HG03097 (cell line): Measurements from ENCODE around the gene RBMS3.
"Not testable (repeated sequence)": the region's sequence is repeated elsewhere in the genome, so short reads cannot be mapped to it uniquely, and the experiment has no call there.

ENCODE experiments used
- ATAC-seq: cut with Tn5 transposase; IDR thresholded peaks from one replicate; pipeline ENCODE4 v1.9.1; 2021; ENCODE audit not compliant: unreplicated experiment, low FRiP score

The RBMS3 gene

DNA sequence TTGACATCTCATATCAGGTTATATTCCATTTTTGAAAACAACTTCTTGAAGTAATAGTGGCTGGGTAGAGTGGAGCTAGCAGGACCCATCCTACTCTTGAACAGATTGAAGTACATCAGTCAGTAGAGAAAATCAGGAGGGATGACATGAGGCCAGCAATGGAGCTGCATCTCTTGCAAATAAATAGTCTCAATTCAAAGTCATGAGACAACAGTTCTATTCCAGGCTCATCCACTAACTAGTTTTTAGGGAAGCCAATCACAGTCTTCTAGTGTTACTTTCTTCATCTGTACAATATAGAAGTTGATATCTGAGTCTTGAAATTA is 477.2 kb downstream of the RBMS3 start:
- no peak for ATAC-seq

DNA sequence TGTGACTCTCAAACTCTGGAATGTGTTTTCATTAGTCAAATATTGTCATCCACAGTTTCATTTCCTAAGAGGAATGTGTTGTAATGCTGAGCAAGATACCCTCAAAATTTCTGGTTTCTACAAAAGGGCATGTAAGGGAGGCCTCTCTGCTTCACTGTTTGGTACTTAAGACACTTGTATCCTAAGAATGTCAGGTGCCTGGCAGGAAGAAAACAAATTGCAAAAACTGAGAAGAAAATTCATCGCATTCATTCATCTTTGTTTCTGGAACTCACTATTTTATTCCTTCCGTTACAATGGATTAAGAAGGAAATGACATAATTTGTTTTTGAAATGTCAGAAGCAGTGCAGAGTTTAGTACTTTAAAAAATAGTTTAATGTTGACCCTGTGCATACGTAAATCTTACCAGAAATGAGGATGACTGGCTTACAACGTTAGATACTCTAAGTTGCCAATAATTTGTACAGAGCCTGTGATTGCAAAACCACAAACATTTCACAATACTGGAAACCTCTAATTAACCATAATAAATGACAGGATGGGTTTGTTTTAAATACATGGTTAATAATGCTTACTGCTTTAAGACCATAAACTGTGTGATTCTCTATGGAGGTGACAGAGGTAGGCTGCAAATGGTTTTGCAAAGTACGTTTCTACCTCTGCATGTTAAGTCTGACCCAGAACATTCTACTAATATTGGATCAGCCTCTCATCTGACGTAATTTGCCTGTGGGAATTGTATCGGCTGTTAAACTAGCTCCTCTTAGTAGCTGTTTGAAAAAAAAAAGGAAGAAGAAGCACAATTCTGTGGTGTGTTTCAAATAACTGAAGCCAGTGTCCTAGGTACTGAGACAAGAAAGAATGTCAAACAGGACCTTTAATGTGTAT is 477.8 kb downstream of the RBMS3 start:
- ATAC-seq: no peak

DNA sequence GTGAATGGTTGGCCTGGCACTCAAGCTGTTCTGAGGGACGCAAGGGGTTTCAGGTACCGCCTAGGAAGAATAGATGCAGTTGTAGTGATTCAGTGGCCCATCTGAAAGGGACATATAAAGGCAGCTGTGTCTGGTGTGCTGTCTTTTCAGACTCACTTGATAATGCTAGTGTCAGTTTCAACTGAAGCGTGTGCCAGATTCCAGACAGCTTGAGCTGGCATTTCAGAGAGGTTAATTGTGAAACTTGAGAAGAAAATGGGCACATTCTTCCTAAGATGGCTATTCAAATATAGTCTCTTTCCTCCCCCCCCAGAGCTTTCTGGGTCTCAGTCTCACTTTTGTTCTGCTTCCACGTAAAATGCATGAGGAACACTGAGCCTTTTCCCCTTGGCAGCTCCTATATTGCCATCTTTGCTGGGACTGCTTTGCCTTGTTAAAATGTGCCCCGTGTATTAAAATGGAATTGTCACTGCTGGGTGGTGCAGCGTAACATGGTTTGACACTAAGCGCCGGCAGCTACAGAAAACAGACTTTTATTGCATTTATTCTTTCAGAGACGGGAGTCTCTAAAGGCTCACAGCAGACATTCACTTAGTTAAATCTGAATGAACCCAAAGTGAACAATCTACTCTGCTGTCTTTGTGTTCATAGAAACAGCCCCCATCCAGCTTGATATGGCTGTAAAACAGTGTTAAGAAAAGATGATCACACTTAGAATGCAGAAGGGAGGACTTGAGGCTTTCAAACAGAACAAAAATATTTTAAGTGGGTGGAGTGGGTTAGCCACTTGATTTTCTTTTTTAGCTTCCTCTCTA is 478.7 kb downstream of the RBMS3 start:
- ATAC-seq: no peak

DNA sequence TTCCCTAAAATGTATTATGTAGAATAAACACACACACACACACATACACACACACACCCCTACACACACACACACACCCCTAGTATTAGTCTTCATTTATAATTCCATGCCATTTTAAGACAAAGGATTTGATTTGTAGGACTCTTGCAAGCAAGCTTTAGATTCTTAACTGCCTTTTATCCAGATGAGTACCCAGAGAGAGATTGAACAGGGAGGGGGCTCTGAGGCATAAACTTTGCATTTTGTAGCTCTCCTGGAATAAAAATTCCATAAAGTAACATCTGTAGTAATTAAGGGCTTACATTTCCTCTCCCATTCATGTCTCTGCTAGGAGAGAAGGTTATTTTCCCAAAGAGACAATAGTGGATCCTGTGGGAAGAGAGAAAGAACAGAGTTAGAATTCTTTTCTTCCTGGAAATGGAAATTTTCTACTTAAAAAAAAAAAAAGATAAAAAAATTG is 479.4 kb downstream of the RBMS3 start:
- ATAC-seq: no peak

DNA sequence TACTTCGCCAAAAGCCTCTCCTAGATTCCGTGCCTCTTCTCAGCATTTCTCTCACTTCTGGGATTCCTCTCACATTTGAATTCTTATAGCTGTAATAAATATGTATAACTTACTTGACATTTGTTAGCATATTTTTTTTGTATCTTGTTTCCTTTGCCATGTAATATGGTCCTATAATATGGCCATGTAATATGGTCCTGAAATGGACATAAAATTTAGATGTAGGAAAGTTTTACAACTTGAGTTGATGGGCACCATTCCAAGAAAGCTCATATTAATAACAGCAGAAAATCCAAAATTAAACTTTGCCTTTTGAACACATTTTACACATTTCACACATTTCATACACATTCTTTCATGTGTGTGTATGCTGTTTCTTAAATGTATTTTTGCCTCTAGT is 480.6 kb downstream of the RBMS3 start:
- ATAC-seq: no peak

DNA sequence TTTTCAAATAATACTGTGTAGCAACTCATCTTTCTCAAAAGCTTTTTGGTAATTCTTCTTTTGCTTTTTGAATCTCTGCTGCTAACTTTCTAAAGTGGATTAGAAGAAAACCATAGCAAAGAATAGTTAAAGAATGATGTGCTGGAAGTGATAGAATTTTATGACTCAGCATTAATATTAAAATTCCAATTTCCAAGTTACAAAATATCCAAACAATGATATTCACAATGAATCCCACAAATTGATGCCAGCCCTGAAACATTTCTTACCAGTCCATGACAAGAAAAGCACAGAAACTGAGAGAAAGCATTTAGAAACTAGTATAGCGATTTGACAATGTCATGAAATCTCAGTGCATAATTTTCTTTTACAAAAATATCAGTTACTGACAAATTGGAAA is 482.2 kb downstream of the RBMS3 start:
- no peak for ATAC-seq

DNA sequence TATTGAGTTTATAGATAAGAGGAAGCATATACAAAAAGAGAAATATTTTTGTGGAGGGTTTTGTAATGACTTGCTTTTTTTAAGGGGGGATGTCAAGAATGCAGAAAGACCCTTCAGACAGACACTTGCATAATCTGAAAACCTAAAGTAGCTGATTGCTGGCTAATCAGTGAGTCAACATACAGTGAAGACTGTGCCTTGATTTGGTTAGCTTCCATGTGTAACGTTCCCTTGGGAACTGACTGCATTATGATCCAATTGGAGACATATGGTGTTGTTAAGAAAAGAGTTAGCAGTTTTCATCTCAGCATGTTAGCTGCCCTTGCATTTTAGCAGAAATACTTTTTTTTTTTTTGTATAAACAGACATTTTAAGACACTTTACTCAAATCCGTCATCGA is 483.2 kb downstream of the RBMS3 start:
- ATAC-seq: no peak

DNA sequence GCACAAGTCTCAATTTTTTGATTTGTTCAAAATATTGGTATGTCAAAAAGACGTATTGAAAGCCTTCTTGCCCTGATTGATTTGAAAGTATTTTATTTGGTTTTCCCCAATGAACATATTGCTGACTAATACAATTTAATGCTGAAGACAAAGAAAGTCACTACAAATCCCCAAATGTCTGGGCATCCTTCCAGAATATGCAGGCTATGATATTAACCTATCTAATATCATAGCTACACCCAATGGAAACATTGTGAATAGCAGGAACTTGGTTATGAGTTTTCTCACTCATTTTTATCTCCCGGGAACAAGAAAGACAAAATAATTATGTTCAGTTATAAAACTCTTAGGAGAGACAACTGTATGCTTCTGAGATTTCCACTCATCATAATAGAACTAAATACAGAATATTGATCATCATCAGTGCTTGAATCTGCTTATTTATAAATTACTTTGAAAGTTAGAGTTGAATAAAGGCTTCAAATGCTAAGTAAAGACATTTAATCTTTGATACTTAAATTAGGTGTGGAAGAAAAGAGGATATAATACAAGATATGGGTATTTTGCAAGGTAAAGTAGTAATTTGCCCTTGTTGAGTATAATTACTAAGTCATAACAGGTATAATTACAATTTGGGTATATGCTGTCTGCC is 483.9 kb downstream of the RBMS3 start:
- ATAC-seq: no peak

DNA sequence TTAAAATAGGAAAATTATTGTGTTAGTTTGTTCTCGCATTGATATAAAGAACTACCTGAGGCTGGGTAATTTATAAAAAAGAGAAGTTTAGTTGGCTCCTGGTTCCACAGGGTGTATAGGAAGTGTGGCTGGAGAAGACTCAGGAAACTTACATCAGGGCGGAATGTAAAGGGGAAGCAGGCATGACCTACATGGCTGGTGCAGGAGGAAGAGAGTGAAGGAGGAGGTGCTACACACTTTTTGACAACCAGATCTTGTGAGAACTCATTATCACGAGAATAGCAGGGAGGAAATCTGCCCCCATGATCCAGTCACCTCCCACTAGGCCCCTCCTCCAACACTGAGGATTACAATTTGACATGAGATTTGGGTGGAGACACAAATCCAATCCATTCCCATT is 490.7 kb downstream of the RBMS3 start:
- no peak for ATAC-seq

DNA sequence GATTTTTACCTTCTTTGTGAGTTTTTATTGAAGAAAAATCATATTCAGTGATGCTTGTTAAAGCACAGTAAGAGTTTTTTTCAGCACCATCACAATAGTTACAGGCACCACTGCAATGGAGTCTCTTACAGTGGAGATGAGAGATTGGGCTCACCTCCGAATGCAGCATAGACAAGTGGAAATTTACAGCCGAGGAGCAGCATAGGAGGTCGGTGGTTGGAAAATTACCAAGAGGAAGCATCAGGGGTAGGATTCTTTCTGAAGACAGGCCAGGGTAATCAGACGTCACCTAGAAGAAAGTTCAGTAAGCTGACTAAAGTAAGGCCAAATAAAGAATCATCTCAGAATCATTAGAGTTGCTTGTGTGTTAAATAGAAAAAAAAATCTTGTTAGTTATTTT is 491.6 kb downstream of the RBMS3 start:
- ATAC-seq: no peak

DNA sequence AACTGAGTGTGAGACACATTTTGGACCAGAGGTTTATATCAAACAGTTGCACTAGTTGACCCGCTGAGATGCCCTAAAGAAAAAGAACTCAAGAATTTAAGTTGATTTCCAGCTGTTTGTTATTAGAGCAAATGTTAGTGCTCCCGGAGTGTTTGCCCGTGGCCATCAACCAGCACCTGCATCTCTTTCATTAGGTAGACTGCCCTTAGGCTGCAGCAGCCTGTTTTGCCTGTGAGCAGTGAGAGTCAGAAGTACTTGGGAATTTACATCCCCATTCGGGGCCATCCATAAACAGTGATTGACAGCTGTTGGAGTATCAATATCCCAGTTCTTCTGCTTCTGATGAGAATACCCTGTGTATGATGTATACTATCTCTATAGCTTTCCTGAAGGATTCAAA is 492.6 kb downstream of the RBMS3 start:
- ATAC-seq: no peak

DNA sequence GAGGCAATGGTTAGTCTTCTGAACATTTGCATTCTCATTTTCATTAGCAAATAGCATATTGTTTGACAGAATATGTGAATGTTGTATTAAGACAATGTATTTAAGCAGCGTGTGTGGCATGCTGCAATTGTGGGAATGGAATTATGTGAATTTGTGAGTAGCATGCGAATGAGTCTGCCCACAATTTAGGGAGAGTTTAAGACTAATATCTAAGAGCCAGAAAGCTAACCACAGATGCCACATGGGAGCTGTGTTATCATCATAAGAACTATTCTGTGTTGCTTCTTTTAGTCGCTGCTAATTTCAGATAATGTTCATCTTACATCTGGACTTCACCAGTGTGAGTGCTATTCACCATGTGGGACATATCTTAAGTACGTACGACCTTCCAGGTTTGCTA is 494.5 kb downstream of the RBMS3 start:
- no peak for ATAC-seq

DNA sequence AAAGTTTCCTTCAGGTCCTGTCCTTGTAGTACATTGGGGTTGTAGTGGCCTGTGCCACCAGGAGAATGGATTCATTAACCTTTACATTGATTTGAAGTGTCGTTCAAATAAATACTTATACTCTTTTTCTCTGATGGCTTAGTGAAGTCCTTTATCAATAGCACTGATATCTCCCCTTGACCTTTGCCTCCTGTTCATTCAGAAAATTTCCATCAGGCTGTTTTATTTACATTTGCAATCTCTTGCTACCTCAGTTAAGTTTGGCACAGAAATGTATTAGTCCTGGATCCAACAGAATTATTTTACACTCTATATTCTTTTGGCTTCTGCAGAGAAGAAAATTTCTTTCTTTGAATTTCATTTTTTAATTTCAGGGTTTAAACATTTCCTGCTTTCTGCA is 497.0 kb downstream of the RBMS3 start:
- ATAC-seq: no peak

DNA sequence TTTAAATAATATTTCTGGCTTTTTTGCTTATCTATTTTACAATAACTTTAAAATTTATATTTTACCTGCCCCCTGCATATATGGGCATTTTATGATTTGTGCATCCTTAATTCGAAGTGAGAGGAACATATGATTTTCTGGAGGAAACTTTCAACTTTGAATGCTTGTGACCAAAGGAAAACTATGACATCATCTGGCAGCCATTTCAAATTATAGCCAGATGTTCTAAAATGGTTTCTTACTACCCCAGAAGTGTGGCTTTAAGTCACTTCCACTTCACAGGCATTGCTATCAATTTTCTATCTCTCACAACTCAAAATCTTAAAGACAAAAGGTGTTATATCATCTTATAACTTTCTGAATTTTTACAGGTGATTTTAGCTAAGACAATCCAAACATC is 508.8 kb downstream of the RBMS3 start:
- no peak for ATAC-seq

DNA sequence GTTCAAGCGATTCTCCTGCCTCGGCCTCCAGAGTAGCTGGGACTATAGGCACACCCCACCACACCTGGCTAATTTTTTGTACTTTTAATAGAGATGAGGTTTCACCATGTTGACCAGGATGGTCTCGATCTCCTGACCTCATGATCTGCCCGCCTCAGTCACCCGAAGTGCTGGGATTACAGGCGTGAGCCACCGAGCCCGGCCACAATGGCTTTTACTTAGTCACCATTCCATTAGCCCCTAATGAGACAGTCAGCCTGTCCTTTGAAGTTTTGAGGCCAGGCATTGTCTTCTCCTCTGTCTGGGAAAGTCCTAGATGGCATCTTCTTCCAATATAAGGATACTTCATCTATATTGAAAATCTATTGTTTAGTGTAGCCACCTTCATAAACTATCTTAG is 515.9 kb downstream of the RBMS3 start:
- ATAC-seq: no peak

DNA sequence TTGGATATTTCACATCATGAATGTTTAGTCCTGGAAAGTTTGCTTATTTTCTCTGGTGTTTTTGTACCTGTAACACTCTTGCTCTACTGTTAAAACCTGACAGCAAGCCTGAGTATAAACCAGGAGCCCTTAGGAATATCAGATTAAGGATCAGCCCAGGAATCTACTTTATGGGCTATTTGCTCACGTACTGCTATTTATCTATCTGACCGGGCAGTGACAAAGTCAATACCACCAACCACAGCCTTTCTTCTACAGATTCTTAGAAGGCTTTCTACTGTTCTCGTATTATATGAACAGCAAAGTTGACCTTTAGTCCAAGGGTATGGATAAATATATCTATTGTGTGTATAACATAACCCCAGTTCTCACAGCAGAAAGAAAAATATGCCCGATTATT is 521.2 kb downstream of the RBMS3 start:
- no peak for ATAC-seq

DNA sequence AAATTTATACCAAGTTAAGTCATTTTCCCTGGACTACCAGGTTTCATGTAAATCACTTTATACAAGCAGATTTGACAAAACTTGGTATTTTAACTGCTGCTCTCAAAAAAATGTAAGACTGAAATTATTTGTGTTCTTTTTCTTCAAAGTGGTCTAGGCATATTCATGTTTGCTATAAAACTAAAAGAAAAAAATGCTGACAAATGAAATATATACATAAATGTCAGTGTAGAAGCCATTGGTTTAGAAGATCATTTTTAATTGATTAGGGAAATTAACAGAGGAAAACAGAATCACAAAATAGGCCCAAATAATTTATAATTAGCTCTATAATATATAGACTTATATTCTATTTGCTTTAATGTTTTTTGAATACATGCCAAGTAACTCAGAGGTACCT is 523.2 kb downstream of the RBMS3 start:
- ATAC-seq: no peak

DNA sequence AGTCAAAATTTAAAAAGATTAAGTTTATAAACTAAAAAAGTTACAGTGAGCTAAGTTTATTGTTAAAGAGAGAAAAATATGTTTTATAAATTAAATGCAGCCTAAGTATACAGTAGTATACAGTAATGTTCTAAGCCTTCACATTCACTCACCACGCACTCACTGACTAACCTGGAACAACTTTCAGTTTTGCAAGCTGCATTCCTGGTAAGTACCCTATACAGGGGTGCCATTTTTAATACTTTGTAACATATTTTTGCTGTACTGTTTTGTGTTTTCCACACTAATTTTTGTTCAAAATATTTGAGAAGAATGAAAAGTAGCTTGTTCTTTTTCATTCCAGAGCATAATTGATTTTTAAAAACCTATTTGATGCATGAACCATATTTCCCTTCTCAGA is 524.9 kb downstream of the RBMS3 start:
- no peak for ATAC-seq

DNA sequence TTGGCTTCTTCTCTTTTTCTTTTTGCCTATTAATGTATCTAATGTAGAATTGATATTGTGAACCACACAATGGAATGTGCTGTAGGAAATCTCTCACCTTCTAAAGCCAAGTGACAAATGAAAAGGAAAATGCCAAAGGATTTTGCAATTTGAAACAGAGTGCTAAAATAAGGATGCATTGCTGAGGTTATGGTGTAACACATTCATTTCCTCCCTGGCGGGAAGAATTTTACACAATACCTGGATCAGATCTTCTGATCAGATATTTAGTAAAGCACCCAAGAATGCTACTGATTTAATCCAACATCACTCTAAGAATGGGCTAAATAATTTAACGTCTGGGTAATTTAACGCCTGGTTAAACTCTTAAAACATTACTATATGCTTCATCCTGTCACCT is 527.5 kb downstream of the RBMS3 start:
- ATAC-seq: not testable (repeated sequence)

DNA sequence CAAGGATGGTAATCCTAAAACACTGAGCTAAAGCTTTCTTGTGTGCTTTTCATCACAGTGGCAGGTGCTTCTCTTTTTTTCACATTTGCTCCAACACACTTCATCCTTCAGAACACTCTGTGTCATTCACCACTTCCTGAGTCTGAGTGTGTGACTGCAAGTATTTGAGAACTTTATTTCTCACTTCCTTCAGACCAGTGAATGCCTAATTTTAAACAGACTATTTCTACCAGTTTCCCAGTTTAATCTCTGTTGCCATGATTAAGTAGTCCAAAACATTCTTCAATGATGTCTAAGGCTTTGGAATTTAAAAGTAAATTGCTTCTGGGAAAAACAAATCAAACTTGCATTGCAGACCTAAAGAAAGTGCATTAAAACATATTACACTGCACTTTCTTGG is 541.2 kb downstream of the RBMS3 start:
- no peak for ATAC-seq

DNA sequence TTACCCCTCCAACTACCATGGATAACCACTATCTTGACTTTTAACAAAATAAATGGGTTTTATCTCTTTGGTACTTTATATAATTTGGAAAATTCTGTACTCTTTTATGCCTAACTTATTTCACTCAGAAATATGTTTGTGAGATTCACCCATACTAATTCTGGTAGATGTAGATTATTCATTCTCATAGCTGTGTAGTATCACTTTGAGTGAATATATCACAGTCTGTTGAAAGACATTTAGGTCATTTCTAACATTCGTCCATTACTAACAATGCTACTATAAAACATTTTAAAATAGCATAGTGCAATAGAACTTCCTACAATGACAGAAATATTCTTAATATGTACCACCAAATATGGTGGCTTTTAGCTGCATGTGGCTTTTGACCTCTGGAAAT is 542.4 kb downstream of the RBMS3 start:
- no peak for ATAC-seq
